ENCODE results near the gene WDR59. TPM values are rescaled to one million over a fixed set of nuclear protein-coding genes. Genes with fewer than 3 reads are reported as not detected.

Gene WDR59
- total RNA-seq, 2 donors from 2014 or later: 105 to 110 TPM

- no peaks in the 10 kb centered on the region for H3K27me3 ChIP-seq (ENCODE audit: control insufficient read depth, insufficient read depth, low read length, poor library complexity, severe bottlenecking)
- Mint-ChIP-seq H3K4me3 (no peak overlapping the region), H3K4me1 (peaks cover 2% of the 10 kb centered on the region), H3K9me3 (no peaks in the 10 kb centered on the region), H3K36me3 (ENCODE audit: low read depth) (no peaks in the 10 kb centered on the region), H3K27me3 (ENCODE audit: insufficient read depth) (no peaks in the 10 kb centered on the region), H3K27ac (no peak overlapping the region)
- no peak overlapping the region for H3K4me3 ChIP-seq (ENCODE audit: low read length)
- no peaks in the 10 kb centered on the region for H3K9me3 ChIP-seq (ENCODE audit: control insufficient read depth, low read length)
- no peak overlapping the region for H3K27ac ChIP-seq (ENCODE audit: low read depth, low read length)
- TF ChIP-seq CTCF (conservative IDR thresholded peaks at IDR 0.05): no peak
- no peak for DNase-seq
- no peak overlapping the region for H3K9ac ChIP-seq (ENCODE audit: extremely low read depth, low read length, poor library complexity, severe bottlenecking)
- H3K36me3 ChIP-seq (ENCODE audit: control insufficient read depth, insufficient read depth, low read length): no peaks in the 10 kb centered on the region
- H3K4me1 ChIP-seq (ENCODE audit: control insufficient read depth, insufficient read depth, low read length): no peaks in the 10 kb centered on the region
- WGBS, 2 experiments (ENCODE audit: insufficient coverage in 1 of 2, insufficient read length in 1 of 2): 54 to 83% methylated on average over 3 to 6 of the region's 6 CpGs
Observed at GRCh38 chr16:74842413-74842812, 142.5 kb downstream of the WDR59 start.

DNA sequence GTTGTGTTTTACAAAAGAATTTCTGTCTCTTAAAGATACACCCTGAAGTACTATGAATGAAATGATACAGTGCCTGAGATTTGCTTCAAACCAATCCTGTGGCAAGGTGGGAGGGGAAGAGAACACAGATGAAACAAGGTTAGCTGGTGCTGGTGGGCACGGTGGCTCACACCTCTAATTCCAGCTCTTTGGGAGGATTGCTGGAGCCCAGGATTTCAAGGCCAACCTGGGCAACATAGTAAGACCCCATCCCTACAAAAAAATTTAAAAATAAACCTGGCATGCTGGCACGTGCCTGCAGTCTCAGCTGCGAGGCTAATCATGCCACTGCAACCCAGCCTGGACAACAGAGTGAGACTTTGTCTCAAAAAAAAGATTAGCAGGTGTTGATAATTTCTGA, 143.0 kb downstream of the WDR59 start:
- Mint-ChIP-seq H3K36me3 (ENCODE audit: low read depth) (no peaks in the 10 kb centered on the region), H3K27me3 (ENCODE audit: insufficient read depth) (no peaks in the 10 kb centered on the region), H3K4me3 (no peak overlapping the region), H3K27ac (no peak overlapping the region), H3K9me3 (no peaks in the 10 kb centered on the region), H3K4me1 (peaks cover 2% of the 10 kb centered on the region)
- no peak for TF ChIP-seq CTCF (conservative IDR thresholded peaks at IDR 0.05)
- DNase-seq: no peak
- no peaks in the 10 kb centered on the region for H3K27me3 ChIP-seq (ENCODE audit: control insufficient read depth, insufficient read depth, low read length, poor library complexity, severe bottlenecking)
- H3K27ac ChIP-seq (ENCODE audit: low read depth, low read length): no peak overlapping the region
- H3K36me3 ChIP-seq (ENCODE audit: control insufficient read depth, insufficient read depth, low read length): no peaks in the 10 kb centered on the region
- 87 to 90% methylated on average over 3 of the region's 3 CpGs for WGBS, 2 experiments (ENCODE audit: insufficient coverage in 1 of 2, insufficient read length in 1 of 2)
- H3K9ac ChIP-seq (ENCODE audit: extremely low read depth, low read length, poor library complexity, severe bottlenecking): no peak overlapping the region
- H3K4me1 ChIP-seq (ENCODE audit: control insufficient read depth, insufficient read depth, low read length): no peaks in the 10 kb centered on the region
- H3K4me3 ChIP-seq (ENCODE audit: low read length): no peak overlapping the region
- no peaks in the 10 kb centered on the region for H3K9me3 ChIP-seq (ENCODE audit: control insufficient read depth, low read length)

- Histone ChIP-seq H3K4me3 (ENCODE audit: low read length) (no peak overlapping the region), H3K27me3 (ENCODE audit: control insufficient read depth, insufficient read depth, low read length, poor library complexity, severe bottlenecking) (no peaks in the 10 kb centered on the region), H3K4me1 (ENCODE audit: control insufficient read depth, insufficient read depth, low read length) (no peaks in the 10 kb centered on the region), H3K9me3 (ENCODE audit: control insufficient read depth, low read length) (no peaks in the 10 kb centered on the region), H3K36me3 (ENCODE audit: control insufficient read depth, insufficient read depth, low read length) (no peaks in the 10 kb centered on the region), H3K27ac (ENCODE audit: low read depth, low read length) (no peak overlapping the region), H3K9ac (ENCODE audit: extremely low read depth, low read length, poor library complexity, severe bottlenecking) (no peak overlapping the region)
- no peak for TF ChIP-seq CTCF (conservative IDR thresholded peaks at IDR 0.05)
- Mint-ChIP-seq H3K4me1 (peaks cover 2% of the 10 kb centered on the region), H3K36me3 (ENCODE audit: low read depth) (no peaks in the 10 kb centered on the region), H3K9me3 (no peaks in the 10 kb centered on the region), H3K4me3 (no peak overlapping the region), H3K27me3 (ENCODE audit: insufficient read depth) (no peaks in the 10 kb centered on the region), H3K27ac (no peak overlapping the region)
- WGBS, 2 experiments (ENCODE audit: insufficient coverage in 1 of 2, insufficient read length in 1 of 2): 84 to 92% methylated on average over 2 of the region's 2 CpGs
- DNase-seq: no peak
Observed at GRCh38 chr16:74841469-74841868, 143.5 kb downstream of the WDR59 start.
